Peyer's patch (tissue), 4 donors: ENCODE measurements around the gene CFAP97D1.

ENCODE experiments used
- CTCF ChIP-seq, 6 experiments: fragments of 450-650 bp in 4 of 6; fragments of 200-600 bp in 2 of 6; sonication (generic) in 1 of 6; IDR thresholded peaks; one replicate each; pipeline ENCODE4 v1.5.1; 2017 to 2019; ENCODE audit warnings: antibody characterized with exemption in 6 of 6, mild to moderate bottlenecking in 3 of 6, moderate library complexity in 1 of 6
- POLR2A ChIP-seq, 2 donors: fragments of 450-650 bp; IDR thresholded peaks; one replicate each; pipeline ENCODE4 v1.5.1; 2017; ENCODE audit warnings: antibody characterized with exemption in 2 of 2, mild to moderate bottlenecking in 2 of 2, moderate library complexity in 2 of 2

DNA sequence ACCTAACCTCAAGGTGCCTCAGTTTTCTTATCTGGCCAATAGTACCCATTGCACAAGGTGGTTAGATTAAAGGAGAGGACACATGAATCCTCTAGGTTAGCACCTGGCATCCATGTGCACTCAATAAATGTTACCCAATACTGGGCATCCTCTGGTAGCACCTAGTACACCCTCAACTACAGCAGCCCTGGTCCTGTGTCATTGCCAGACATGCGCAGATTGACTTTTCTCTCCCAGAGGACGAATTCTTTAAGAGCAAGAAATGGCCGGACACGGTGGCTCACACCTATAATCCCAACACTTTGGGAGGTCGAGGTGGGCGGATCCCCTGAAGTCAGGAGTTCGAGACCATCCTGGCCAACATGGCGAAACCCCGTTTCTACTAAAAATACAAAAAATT lies 8.8 kb upstream of the CFAP97D1 start:
- TF ChIP-seq POLR2A (IDR thresholded peaks at IDR 0.05) = no peak
- TF ChIP-seq CTCF (IDR thresholded peaks at IDR 0.05) = no peak
